GM10266 (cell line): ENCODE measurements around the gene MASP1.

Experiments used
- DNase-seq: peaks from one replicate; pipeline ENCODE4 v3.0.0; 2012; ENCODE audit errors: extremely low spot score
- CTCF ChIP-seq: IDR thresholded peaks from 2 replicates; pipeline ENCODE4 v1.5.1; 2012; ENCODE audit warnings: mild to moderate bottlenecking, low read depth; ENCODE audit not compliant: control insufficient read depth, insufficient read depth; ENCODE audit errors: missing control alignments

The MASP1 gene

DNA sequence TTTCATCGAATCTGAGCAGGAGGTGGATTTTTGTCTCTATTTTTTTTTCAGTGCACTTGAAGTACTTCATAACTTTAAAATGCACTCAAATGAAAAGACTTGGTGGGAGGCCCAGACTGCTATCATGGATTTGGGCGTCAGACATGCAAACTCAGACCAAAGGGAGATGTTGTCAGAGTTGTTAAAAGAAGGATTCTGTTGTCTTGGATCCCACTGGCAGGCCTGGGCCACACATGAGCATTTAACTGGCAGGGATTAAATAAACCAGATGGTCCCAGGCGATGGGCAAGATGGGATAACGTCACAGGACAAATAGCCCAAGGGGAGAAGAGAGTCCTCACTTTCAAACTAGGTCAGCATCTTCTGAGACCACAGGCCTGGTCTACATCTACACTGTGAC is 78.8 kb downstream of the MASP1 start:
- no peak for DNase-seq
- no peak for TF ChIP-seq CTCF

DNA sequence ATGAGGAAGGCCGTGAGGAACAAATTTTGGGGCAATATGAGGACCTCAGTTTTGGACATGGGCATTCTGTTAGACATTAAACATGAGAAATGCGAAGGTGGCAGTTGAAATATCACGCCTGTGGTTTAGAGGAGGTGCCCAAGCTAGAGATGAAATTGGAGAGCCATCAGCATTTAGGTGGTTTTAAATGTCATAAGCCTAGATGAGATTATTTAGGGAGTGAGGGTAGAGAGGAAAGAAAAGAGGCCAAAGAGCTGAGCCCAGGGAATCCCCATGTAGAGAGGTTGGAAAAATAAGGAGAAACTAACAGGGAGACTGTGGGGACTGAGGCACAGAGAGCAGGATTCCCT is 79.4 kb downstream of the MASP1 start:
- TF ChIP-seq CTCF = no peak
- no peak for DNase-seq

- DNase-seq = no peak
- no peak for TF ChIP-seq CTCF
These were observed 79.9 kb downstream of the MASP1 start for GRCh38 chr3:187211532-187212195.

DNA sequence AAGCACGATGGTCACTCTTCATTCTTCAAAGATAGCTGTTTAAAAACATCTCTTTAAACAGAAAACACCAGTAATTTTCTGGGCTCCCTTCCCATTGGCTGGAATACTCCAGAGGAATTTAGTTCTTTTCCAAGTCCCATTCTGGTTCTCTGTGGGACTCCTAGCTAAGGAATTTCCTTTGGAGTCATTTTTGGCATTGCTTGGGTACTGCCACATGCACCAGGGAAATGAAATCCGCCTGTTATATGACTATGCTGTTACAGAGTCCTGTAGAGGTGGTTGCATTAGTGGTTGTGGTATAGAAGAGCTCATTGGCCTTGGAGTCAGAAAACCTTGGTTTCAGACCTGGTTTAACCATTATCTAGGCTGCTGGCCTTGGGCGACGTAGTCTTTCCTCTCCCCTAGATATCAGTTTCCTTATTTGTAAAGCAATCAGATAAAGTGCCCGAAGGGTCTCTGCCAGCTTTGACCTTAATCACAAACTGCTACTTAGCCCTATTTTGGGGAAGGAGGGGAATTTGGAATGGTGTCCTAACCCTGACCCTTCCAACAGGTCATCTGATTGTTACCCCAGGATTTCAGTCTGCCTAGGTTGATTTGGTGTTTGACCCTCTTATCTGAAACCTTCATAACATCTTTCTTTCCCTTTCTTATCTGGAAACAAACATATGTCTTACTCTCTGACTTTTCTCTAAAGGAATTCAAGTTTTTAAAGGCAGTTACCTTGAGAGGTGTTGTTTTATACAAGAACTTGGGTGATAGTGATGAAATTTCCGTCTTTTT is 80.8 kb downstream of the MASP1 start:
- TF ChIP-seq CTCF = no peak
- no peak for DNase-seq

GRCh38 chr3:187210091-187210490 is 81.4 kb downstream of the MASP1 start:
- DNase-seq = no peak
- no peak for TF ChIP-seq CTCF

DNA sequence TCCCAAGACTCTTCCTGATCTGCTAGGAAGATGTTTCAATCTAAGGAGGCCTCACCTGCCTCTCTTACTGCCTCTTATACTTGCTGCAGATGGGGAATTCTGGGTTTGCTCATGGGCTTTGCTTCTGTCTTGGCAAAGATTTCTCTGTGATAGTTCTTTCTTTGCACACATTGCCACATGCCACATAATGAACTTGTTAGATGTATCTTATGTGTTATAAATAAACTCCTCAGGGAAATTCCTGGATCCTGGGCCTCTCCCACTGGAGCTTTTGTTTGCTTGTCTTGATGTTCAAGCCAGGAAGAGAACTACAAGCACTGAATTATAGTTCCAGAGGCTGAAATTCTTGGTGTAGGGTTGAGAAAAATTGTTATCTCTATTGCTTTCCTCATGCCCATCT is 82.0 kb downstream of the MASP1 start:
- no peak for TF ChIP-seq CTCF
- DNase-seq = no peak

GRCh38 chr3:187208159-187208558 is 83.4 kb downstream of the MASP1 start:
- DNase-seq = no peak
- no peak for TF ChIP-seq CTCF
